Measurements from ENCODE around the gene SERPINE2. TPM values are rescaled to one million over a fixed set of nuclear protein-coding genes. Genes with fewer than 3 reads are reported as not detected.
"Not testable (repeated sequence)": the region's sequence is repeated elsewhere in the genome, so short reads cannot be mapped to it uniquely, and the experiment has no call there.

Gene SERPINE2
- total RNA-seq, 1 donor from 2014 or later, result 6.1 TPM

- DNase-seq (ENCODE audit: missing footprints) (no peak), ATAC-seq (no peak)
- intact Hi-C loops (cut with DNase I), result no loop called here
Measured at GRCh38 chr2:223954401-223954800, 84.7 kb downstream of the SERPINE2 start.

DNA sequence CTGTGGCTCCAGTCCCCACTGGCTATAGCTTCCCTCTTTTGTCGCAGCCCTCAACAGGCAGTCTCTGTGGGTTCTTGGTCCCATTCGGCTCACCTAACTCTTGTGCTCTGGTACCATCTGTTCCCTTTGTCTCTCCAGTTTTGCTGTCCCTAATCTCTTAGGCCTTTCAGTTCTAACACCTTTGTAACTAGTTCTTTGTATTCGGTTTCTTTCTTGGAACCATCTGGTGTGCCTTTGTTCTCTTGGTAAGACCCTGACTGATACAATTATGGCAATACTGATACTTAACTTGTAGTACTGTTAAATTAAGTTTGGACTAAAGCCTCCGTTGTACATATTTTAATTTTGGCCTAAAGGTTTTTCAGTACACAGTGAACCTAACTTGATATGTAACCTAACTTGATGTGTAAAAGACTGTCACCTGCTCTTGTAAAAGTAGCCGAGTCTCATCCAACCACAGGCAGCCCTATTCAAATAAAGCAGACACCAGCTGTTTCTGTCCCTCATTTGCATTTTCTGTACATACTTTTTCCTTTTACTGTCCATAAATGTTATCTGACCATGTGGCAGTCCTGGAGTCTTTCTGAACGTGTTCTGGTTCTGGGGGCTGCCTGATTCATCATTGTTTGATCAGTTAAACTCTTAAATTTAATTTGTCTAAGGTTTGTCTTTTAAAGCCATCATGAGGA lies 86.7 kb downstream of the SERPINE2 start:
- intact Hi-C loops (cut with DNase I), result no loop called here

GRCh38 chr2:223950448-223951347 lies 88.4 kb downstream of the SERPINE2 start:
- ATAC-seq (no peak), DNase-seq (ENCODE audit: missing footprints) (no peak)
- intact Hi-C loops (cut with DNase I), result no loop called here

More for the DNA sequence above, 86.7 kb downstream of the SERPINE2 start:
- DNase-seq (ENCODE audit: missing footprints) (no peak), ATAC-seq (no peak)

- intact Hi-C loops (cut with DNase I), result no loop called here
- no peak for ATAC-seq
- DNase-seq (ENCODE audit: missing footprints), result no peak
Measured at GRCh38 chr2:223949241-223949840, 89.7 kb downstream of the SERPINE2 start.

DNA sequence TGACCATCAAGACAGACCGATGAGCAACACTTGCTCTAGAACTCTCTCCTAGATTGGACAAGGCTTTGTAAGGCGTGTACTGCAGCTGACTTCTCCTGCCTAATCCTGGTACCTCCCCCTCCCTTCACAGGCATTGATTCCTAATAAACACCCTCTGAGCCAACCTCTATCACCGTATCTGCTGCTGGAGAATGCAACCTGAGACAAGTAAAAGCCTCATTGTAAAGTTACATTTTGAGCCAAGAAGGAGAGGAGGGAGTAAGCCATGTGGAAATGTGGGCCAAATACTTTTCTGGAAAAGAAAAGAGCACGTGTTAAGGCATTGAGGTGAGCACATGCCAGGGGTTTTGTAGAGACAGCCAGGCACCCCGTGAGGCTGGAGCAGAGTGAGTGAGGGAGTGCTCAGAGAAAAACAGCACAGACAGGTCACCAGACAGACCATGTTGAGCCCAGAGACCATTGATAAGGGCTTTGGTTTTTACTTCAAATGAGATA lies 91.3 kb downstream of the SERPINE2 start:
- intact Hi-C loops (cut with DNase I), result no loop called here
- DNase-seq (ENCODE audit: missing footprints) (no peak), ATAC-seq (no peak)

DNA sequence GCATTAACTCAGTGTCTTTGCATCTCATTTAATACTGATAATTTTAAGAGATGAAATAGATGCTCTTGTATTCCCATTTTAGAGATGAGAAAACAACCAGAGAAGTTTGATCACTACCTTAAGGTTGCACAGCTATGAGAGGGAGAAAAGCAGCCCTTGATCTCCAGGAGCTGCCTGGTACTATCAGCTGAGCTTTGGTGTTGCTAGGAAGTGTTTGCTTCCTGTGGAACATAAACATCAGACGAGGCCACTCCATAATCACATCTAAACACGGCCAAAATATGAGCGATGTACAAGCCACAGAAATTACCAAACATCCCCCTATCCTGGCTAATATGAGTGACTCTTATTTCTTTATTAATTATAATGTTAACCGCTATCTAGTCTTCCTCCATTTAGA lies 93.3 kb downstream of the SERPINE2 start:
- intact Hi-C loops (cut with DNase I), result no loop called here
- ATAC-seq (no peak), DNase-seq (ENCODE audit: missing footprints) (no peak)

GRCh38 chr2:223944703-223945531 lies 94.2 kb downstream of the SERPINE2 start, which contains the start of gene WDFY1:
TSS of gene WDFY1 (minus strand) at chr2:223945335. CDS start at chr2:223945284, 51 bp downstream.
- intact Hi-C loops (cut with DNase I), result no loop called here
- ATAC-seq (peak; percentile 98), DNase-seq (ENCODE audit: missing footprints) (peak; percentile 94)

DNA sequence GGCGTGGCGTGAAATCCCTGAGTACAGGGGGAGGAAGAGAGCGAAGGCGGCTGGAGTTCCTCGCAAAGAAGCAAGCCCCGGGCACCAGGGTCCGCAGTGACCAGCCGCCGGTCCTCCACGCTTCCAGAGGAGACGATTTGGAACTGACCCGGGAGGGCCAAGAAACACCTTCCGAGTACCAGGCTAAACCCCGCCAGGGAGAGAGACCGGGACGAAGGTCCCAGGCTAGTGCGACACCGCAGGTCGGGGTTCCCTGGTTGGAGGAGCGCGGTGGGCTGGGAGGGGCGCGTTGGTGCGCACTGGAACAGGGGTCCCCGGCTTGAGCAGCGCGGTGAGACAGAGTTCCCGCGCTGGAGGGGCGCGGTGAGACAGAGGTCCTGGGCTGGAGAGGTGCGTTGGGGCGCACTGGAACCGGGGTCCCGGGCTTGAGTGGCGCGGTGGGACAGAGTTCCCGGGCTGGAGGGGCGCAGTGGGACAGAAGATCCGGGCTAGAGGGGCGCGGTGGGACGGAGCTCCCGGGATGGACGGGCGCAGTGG lies 94.9 kb downstream of the SERPINE2 start:
- no peak for DNase-seq (ENCODE audit: missing footprints)
- intact Hi-C loops (cut with DNase I), result no loop called here
- peak; percentile 69 for ATAC-seq

- intact Hi-C loops (cut with DNase I), result no loop called here
- DNase-seq (ENCODE audit: missing footprints), result no peak
- no peak for ATAC-seq
Measured at GRCh38 chr2:223943561-223944008, 95.5 kb downstream of the SERPINE2 start.

DNA sequence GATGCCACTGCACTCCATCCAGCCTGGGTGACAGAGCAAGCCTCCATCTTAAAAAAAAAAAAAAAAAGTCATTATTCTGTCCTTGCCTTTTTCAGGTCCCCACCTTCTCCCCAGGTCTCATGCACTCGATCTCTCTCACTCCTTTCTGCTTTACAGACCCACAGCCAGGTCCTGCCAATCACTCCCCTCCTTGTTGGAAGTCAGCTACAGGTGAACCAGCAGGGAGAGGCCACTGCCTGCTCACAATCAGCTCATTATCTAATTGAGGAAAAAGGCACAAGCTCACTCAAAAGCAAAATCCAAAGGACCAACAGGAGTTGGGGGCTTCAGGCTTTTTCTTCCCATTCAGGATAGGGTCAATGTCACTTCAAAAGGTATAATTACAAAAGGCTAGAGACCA lies 96.0 kb downstream of the SERPINE2 start:
- no peak for DNase-seq (ENCODE audit: missing footprints)
- ATAC-seq, result no peak
- intact Hi-C loops (cut with DNase I), result no loop called here

DNA sequence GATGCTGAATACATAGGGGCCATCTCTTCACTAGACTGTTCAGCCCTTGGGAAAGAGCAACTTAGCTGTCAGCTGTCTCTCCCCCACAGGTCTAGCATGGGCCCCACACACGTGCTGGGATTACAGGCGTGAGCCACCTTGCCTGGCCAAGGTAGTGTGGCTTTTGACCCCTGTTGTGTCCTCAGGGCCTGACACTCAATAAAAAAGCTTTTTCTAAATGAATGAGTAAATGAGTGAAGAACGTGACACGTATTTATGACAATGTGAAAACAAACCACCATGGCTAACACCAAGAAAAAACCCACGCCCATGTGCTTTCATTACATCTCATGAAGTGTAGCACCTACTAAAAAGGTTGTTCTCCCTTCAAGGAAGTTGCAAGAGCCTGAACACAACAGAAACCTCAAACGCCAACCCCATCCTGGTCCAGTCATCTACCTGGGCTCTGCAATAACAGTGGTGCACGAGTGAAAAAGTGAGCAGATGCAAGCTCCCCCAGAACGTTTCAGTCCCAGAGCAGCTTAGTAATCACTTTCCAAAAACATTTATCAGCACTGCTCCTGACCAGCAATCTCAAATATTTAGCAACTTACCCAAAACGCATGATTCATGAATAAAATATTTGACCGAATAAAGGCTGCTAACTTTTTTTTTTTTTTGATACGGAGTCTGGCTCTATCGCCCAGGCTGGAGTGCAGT lies 97.4 kb downstream of the SERPINE2 start:
- ATAC-seq, result no peak
- intact Hi-C loops (cut with DNase I), result no loop called here
- no peak for DNase-seq (ENCODE audit: missing footprints)

GRCh38 chr2:223939438-223939837 lies 99.6 kb downstream of the SERPINE2 start:
- ATAC-seq; DNase-seq (ENCODE audit: missing footprints); intact Hi-C loops (cut with DNase I): not testable (repeated sequence)

GRCh38 chr2:223937535-223937934 lies 101.6 kb downstream of the SERPINE2 start:
- intact Hi-C loops (cut with DNase I), result no loop called here
- ATAC-seq (no peak), DNase-seq (ENCODE audit: missing footprints) (no peak)

DNA sequence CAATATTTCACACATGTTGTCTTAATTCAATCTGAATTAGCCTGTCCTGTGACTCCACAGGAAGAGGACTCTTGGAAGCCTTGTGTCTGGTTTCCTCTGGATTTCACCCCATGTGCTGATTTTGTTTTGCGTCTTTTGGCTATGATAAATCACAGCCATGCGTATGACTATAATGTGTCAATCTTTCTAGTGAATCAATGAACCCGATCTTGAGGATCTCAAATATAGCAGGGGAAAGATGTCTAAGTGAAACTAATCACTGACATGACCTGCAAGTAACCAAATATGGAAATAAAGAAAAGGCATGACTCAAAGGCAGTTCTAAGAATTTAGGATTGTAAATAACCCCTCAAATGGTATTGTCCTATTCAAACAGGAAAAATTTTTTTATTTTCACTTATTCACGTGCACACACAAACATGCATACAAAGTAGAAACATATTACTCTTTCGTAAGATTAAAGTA lies 102.2 kb downstream of the SERPINE2 start:
- DNase-seq (ENCODE audit: missing footprints) (no peak), ATAC-seq (no peak)
- intact Hi-C loops (cut with DNase I), result no loop called here

DNA sequence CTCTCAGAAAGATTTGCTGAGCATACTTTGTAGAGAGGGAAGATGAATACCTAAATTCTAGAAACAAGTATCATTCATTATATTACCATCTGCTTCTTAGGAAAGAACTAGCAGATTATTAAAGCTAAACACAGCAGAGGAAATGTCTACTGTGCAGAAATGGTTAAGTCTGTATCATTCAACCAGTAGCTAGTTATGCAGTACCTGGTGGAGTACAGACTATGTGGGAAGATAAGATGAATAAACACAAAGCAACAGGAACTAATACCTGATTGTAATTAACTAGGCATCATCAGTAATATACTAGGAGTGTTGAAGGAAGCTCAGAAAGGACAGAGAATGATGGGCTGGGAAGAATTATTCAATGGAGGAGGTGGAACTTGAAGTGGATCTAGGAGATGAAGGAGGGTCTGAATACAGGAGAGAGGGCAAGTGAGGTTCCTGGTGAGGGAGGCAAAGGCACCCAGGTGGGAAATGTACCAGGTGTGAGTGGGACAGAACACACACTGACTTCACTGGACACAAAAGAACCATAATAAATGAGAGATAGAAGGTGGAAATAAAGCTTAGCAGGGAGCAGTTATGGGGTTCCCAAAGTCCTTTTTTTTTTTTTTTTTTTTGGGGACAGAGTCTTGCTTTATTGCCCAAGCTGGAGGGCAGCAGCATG lies 103.5 kb downstream of the SERPINE2 start:
- intact Hi-C loops (cut with DNase I), result no loop called here
- ATAC-seq, result no peak

GRCh38 chr2:223934870-223935269 lies 104.2 kb downstream of the SERPINE2 start:
- ATAC-seq (no peak), DNase-seq (ENCODE audit: missing footprints) (no peak)
- intact Hi-C loops (cut with DNase I), result no loop called here

More for the DNA sequence above, 103.5 kb downstream of the SERPINE2 start:
- DNase-seq (ENCODE audit: missing footprints), result no peak

Data from Right ventricle myocardium inferior (tissue), 1 donor.